MCF 10A (cell line): ENCODE measurements around the gene SUGT1. TPM values are rescaled to one million over a fixed set of nuclear protein-coding genes. Genes with fewer than 3 reads are reported as not detected.

Experiments
- BruUV-seq: library from RNA; stranded (reverse); fragments of 400-500 nt; replicated peaks from 2 replicates; lab custom pipeline; 2021; lab: Mats Ljungman, UMichigan
- CTCF ChIA-PET: fragments of 300-600 bp; sonication (Branson Sonifier 250); formaldehyde crosslinking; extraction: SDS; loops from one replicate; lab custom pipeline; 2021; ENCODE audit warnings: antibody characterized with exemption, inconsistent platforms; lab: Yijun Ruan, JAX
- POLR2A ChIA-PET: fragments of 300-600, 350-650 bp; sonication (Branson Sonifier 250); formaldehyde crosslinking; extraction: SDS; loops from one replicate; lab custom pipeline; 2020; ENCODE audit warnings: antibody characterized with exemption, inconsistent platforms; lab: Yijun Ruan, JAX
- DNase-seq: peaks from one replicate; pipeline ENCODE4 v3.0.0-alpha.2; 2018; ENCODE audit not compliant: unreplicated experiment
- H3K27ac Mint-ChIP-seq: one replicate; pipeline ENCODE4 v1.8.0; 2022; ENCODE audit warnings: mild to moderate bottlenecking, low read depth, mixed read lengths; ENCODE audit not compliant: unreplicated experiment
- H3K27me3 Mint-ChIP-seq: one replicate; pipeline ENCODE4 v1.8.0; 2022; ENCODE audit warnings: mixed read lengths; ENCODE audit not compliant: insufficient read depth, unreplicated experiment
- H3K36me3 Mint-ChIP-seq: one replicate; pipeline ENCODE4 v1.8.0; 2022; ENCODE audit warnings: mild to moderate bottlenecking, moderate library complexity, mixed read lengths; ENCODE audit not compliant: insufficient read depth, unreplicated experiment
- H3K4me1 Mint-ChIP-seq: one replicate; pipeline ENCODE4 v1.8.0; 2022; ENCODE audit warnings: mixed read lengths; ENCODE audit not compliant: insufficient read depth, unreplicated experiment
- H3K4me3 Mint-ChIP-seq: one replicate; pipeline ENCODE4 v1.8.0; 2022; ENCODE audit warnings: mild to moderate bottlenecking, moderate library complexity, mixed read lengths; ENCODE audit not compliant: unreplicated experiment
- H3K9me3 Mint-ChIP-seq: one replicate; pipeline ENCODE4 v1.8.0; 2022; ENCODE audit warnings: mixed read lengths; ENCODE audit not compliant: unreplicated experiment
- CTCF ChIP-seq: fragments of 200-600 bp; IDR thresholded peaks from one replicate; pipeline ENCODE4 v1.8.0; 2022; ENCODE audit warnings: antibody characterized with exemption, mild to moderate bottlenecking; ENCODE audit not compliant: unreplicated experiment
- intact Hi-C: fragments of 100-400 bp; cut with micrococcal nuclease; formaldehyde crosslinking; loops from 2 replicates; pipeline ENCODE4 v1.14.1; 2022
- total RNA-seq: library from RNA; stranded (reverse); gene quantifications from 2 replicates; pipeline ENCODE4 v1.2.3, GENCODE V29; 2022

SUGT1 gene
- total RNA-seq, 1 experiment from 2014 or later: 58.4 TPM

DNA sequence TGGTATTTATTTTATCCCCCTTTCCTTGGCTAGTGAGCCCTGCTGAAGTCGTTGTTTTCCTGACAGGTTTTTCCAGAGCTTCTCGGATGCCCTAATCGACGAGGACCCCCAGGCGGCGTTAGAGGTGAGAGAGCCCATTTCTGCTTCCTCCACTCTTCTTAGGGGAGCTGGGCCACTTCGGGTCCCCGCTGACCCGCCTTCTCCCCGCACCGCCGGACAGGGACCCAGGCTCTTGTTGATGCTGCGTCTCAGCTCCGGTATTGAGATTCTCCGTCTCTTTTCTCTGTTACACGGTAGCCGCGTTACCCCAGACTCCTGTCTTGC lies 306 bp downstream of the SUGT1 start:
- POLR2A ChIA-PET: interaction anchor here (0.5 to 4.2 kb wide), 28 partner anchors 11 to 640 kb away, joined by 3 to 109 read pairs (median 5); partner anchors contain the start of gene VPS36

GRCh38 chr13:52659340-52659739 lies 6.7 kb downstream of the SUGT1 start:
- H3K27me3 Mint-ChIP-seq: no peaks in the 10 kb centered on the region
- no peak for DNase-seq
- no peaks in the 10 kb centered on the region for H3K9me3 Mint-ChIP-seq
- H3K4me3 Mint-ChIP-seq: no peak overlapping the region
- no TSS peak for BruUV-seq
- no peak for TF ChIP-seq CTCF
- H3K36me3 Mint-ChIP-seq: peaks cover 64% of the 10 kb centered on the region
- POLR2A ChIA-PET: no interaction called here
- no peak overlapping the region for H3K27ac Mint-ChIP-seq
- H3K4me1 Mint-ChIP-seq: no peaks in the 10 kb centered on the region
- intact Hi-C loops: no loop called here
- CTCF ChIA-PET: interaction anchor here (2.8 kb wide), 1 partner anchor 150 kb away, joined by 13 read pairs; no protein-coding TSS in a partner anchor

More for the DNA sequence above, 306 bp downstream of the SUGT1 start:
- DNase-seq: no peak
- Mint-ChIP-seq H3K27ac (no peak overlapping the region), H3K4me3 (no peak overlapping the region), H3K36me3 (peaks cover 27% of the 10 kb centered on the region), H3K27me3 (no peaks in the 10 kb centered on the region), H3K4me1 (no peaks in the 10 kb centered on the region), H3K9me3 (no peaks in the 10 kb centered on the region)
- TF ChIP-seq CTCF: peak; percentile 3
- intact Hi-C loops: loop anchor here (1.0 to 2.0 kb wide), 3 partner anchors 36 to 202 kb away; partner anchors contain the start of gene VPS36
- TSS peak; percentile 65 for BruUV-seq
- CTCF ChIA-PET: interaction anchor here (0.5 to 3.8 kb wide), 17 partner anchors 9 to 1132 kb away, joined by 3 to 21 read pairs (median 4); no protein-coding TSS in a partner anchor

DNA sequence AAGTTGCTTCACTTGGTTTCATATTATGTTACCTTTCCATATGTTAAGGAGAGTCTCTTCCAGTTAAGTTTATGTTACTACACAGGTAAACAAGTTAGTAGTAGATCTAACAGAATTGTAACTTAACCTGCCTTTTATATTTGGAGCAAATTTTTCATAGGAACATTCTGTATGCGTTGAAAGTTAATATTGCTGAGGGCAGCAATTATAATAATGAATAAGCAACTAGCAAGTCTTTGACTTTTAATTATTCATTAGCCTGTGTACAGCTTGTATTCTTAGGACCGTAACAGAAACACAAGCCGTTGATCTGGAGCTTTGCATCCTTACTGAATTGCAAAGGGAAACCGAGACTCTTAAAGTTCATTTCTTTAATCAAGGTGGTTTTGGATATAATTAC lies 11.6 kb downstream of the SUGT1 start:
- Mint-ChIP-seq H3K27ac (no peak overlapping the region), H3K4me3 (no peak overlapping the region), H3K9me3 (no peaks in the 10 kb centered on the region), H3K4me1 (peaks cover 6% of the 10 kb centered on the region), H3K27me3 (no peaks in the 10 kb centered on the region), H3K36me3 (peaks cover 92% of the 10 kb centered on the region)
- ChIA-PET POLR2A (interaction anchor here (0.8 to 4.6 kb wide), 3 partner anchors 11 to 528 kb away, joined by 3 to 35 read pairs (median 3); partner anchors contain the start of gene SUGT1), CTCF (interaction anchor here (0.7 to 5.0 kb wide), 8 partner anchors 12 to 313 kb away, joined by 3 to 46 read pairs (median 10); partner anchors contain the start of gene SUGT1)
- no peak for TF ChIP-seq CTCF
- intact Hi-C loops: loop anchor here (2.0 kb wide), 1 partner anchor 525 kb away; no protein-coding TSS in a partner anchor
- no peak for DNase-seq
- BruUV-seq: no TSS peak

DNA sequence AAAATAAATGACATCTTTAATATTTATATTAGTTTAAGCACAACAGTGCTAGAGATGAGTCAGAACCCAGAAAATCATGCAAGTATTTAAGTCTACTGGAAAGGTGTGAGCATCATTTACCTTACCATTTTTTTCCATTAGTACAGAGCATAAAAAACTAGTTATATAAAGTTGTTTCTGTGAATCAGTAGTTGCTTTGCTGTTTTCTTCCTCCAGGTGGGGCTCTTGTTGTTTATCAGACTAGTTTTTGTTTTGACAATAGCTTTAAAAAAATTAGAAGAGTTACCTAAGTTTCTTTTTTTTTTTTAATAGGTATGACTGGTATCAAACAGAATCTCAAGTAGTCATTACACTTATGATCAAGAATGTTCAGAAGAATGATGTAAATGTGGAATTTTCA lies 12.7 kb downstream of the SUGT1 start:
- peak; percentile 42 for TF ChIP-seq CTCF
- H3K27me3 Mint-ChIP-seq: no peaks in the 10 kb centered on the region
- POLR2A ChIA-PET: interaction anchor here (0.6 to 4.6 kb wide), 3 partner anchors 12 to 144 kb away, joined by 3 to 35 read pairs (median 5); partner anchors contain the start of gene SUGT1
- H3K4me3 Mint-ChIP-seq: no peak overlapping the region
- H3K36me3 Mint-ChIP-seq: peaks cover 94% of the 10 kb centered on the region
- CTCF ChIA-PET: interaction anchor here (0.6 to 5.0 kb wide), 17 partner anchors 13 to 525 kb away, joined by 3 to 46 read pairs (median 4); partner anchors contain the start of gene SUGT1
- BruUV-seq: no TSS peak
- intact Hi-C loops: loop anchor here (1.0 to 2.0 kb wide), 2 partner anchors 144 to 523 kb away; no protein-coding TSS in a partner anchor
- no peaks in the 10 kb centered on the region for H3K9me3 Mint-ChIP-seq
- H3K4me1 Mint-ChIP-seq: peaks cover 6% of the 10 kb centered on the region
- peak; percentile 30 for DNase-seq
- H3K27ac Mint-ChIP-seq: no peak overlapping the region
